ENCODE measurements around the gene CHMP1A.

The CHMP1A gene

GRCh38 chr16:89602273-89602951 is 55.1 kb downstream of the CHMP1A start:
- peak; percentile 87 for DNase-seq

- no peak for DNase-seq
These were observed 55.6 kb downstream of the CHMP1A start for GRCh38 chr16:89601906-89602272.

- DNase-seq = no peak
These were observed 56.6 kb downstream of the CHMP1A start for GRCh38 chr16:89600956-89601355.

- DNase-seq = no peak
These were observed 57.1 kb downstream of the CHMP1A start for GRCh38 chr16:89600427-89600826.

- DNase-seq = no peak
These were observed 57.6 kb downstream of the CHMP1A start for GRCh38 chr16:89599902-89600301.

GRCh38 chr16:89599451-89599858 is 58.1 kb downstream of the CHMP1A start:
- no peak for DNase-seq

- DNase-seq = no peak
These were observed 59.3 kb downstream of the CHMP1A start for GRCh38 chr16:89598199-89598598.

- DNase-seq = no peak
These were observed 60.4 kb downstream of the CHMP1A start for GRCh38 chr16:89596957-89597649.

- DNase-seq = no peak
These were observed 61.3 kb downstream of the CHMP1A start for GRCh38 chr16:89596061-89596689.

GRCh38 chr16:89595330-89596060 is 62.0 kb downstream of the CHMP1A start:
- no peak for DNase-seq

All from activated effector memory CD4-positive, alpha-beta T cell treated with anti-CD3 and anti-CD28 coated beads, Interleukin-2, amount 50 U/mL, for 16 hours (primary cell).